Measurements from ENCODE around the gene SLC43A1.

SLC43A1 gene

GRCh38 chr11:57474017-57474802, 41.3 kb downstream of the SLC43A1 start:
- no peaks in the 10 kb centered on the region for H3K9me3 ChIP-seq (ENCODE audit: control insufficient read depth in 2 of 2, low read length in 2 of 2)
- H3K9ac ChIP-seq (ENCODE audit: low read depth in 1 of 2, low read length in 2 of 2), result no peak overlapping the region
- peaks cover 13 to 16% of the 10 kb centered on the region in 2 donors for H3K4me1 ChIP-seq (ENCODE audit: control insufficient read depth in 2 of 2, insufficient read depth in 2 of 2, low read length in 2 of 2)
- no peak overlapping the region for H3K27ac ChIP-seq (ENCODE audit: low read depth in 2 of 2, low read length in 2 of 2)
- no peaks in the 10 kb centered on the region for H3K36me3 ChIP-seq (ENCODE audit: control insufficient read depth in 2 of 2, insufficient read depth in 2 of 2, low read length in 2 of 2)
- H3K4me3 ChIP-seq (ENCODE audit: low read length in 2 of 2), result no peak overlapping the region
- peaks cover 0 to 6% of the 10 kb centered on the region in 2 donors for H3K27me3 ChIP-seq (ENCODE audit: control insufficient read depth in 2 of 2, insufficient read depth in 2 of 2, low read length in 2 of 2)

- Histone ChIP-seq H3K36me3 (ENCODE audit: control insufficient read depth in 2 of 2, insufficient read depth in 2 of 2, low read length in 2 of 2) (no peaks in the 10 kb centered on the region), H3K9ac (ENCODE audit: low read depth in 1 of 2, low read length in 2 of 2) (no peak overlapping the region), H3K4me3 (ENCODE audit: low read length in 2 of 2) (no peak overlapping the region), H3K27me3 (ENCODE audit: control insufficient read depth in 2 of 2, insufficient read depth in 2 of 2, low read length in 2 of 2) (peaks cover 0 to 6% of the 10 kb centered on the region in 2 donors), H3K9me3 (ENCODE audit: control insufficient read depth in 2 of 2, low read length in 2 of 2) (no peaks in the 10 kb centered on the region), H3K4me1 (ENCODE audit: control insufficient read depth in 2 of 2, insufficient read depth in 2 of 2, low read length in 2 of 2) (peaks cover 13 to 16% of the 10 kb centered on the region in 2 donors), H3K27ac (ENCODE audit: low read depth in 2 of 2, low read length in 2 of 2) (no peak overlapping the region)
These were observed 42.1 kb downstream of the SLC43A1 start for GRCh38 chr11:57473285-57473841.

- peaks cover 8% of the 10 kb centered on the region in 2 donors for H3K4me1 ChIP-seq (ENCODE audit: control insufficient read depth in 2 of 2, insufficient read depth in 2 of 2, low read length in 2 of 2)
- H3K9ac ChIP-seq (ENCODE audit: low read depth in 1 of 2, low read length in 2 of 2), result no peak overlapping the region
- no peak overlapping the region for H3K27ac ChIP-seq (ENCODE audit: low read depth in 2 of 2, low read length in 2 of 2)
- peaks cover 0 to 6% of the 10 kb centered on the region in 2 donors for H3K27me3 ChIP-seq (ENCODE audit: control insufficient read depth in 2 of 2, insufficient read depth in 2 of 2, low read length in 2 of 2)
- H3K9me3 ChIP-seq (ENCODE audit: control insufficient read depth in 2 of 2, low read length in 2 of 2), result no peaks in the 10 kb centered on the region
- no peak overlapping the region for H3K4me3 ChIP-seq (ENCODE audit: low read length in 2 of 2)
- H3K36me3 ChIP-seq (ENCODE audit: control insufficient read depth in 2 of 2, insufficient read depth in 2 of 2, low read length in 2 of 2), result no peaks in the 10 kb centered on the region
These were observed 44.0 kb downstream of the SLC43A1 start for GRCh38 chr11:57471496-57471895.

GRCh38 chr11:57469268-57469667, 46.2 kb downstream of the SLC43A1 start:
- Histone ChIP-seq H3K4me3 (ENCODE audit: low read length in 2 of 2) (no peak overlapping the region), H3K36me3 (ENCODE audit: control insufficient read depth in 2 of 2, insufficient read depth in 2 of 2, low read length in 2 of 2) (no peaks in the 10 kb centered on the region), H3K4me1 (ENCODE audit: control insufficient read depth in 2 of 2, insufficient read depth in 2 of 2, low read length in 2 of 2) (no peaks in the 10 kb centered on the region), H3K9me3 (ENCODE audit: control insufficient read depth in 2 of 2, low read length in 2 of 2) (no peaks in the 10 kb centered on the region), H3K9ac (ENCODE audit: low read depth in 1 of 2, low read length in 2 of 2) (no peak overlapping the region), H3K27me3 (ENCODE audit: control insufficient read depth in 2 of 2, insufficient read depth in 2 of 2, low read length in 2 of 2) (peaks cover 0 to 3% of the 10 kb centered on the region in 2 donors), H3K27ac (ENCODE audit: low read depth in 2 of 2, low read length in 2 of 2) (no peak overlapping the region)

- no peaks in the 10 kb centered on the region for H3K36me3 ChIP-seq (ENCODE audit: control insufficient read depth in 2 of 2, insufficient read depth in 2 of 2, low read length in 2 of 2)
- no peaks in the 10 kb centered on the region for H3K4me1 ChIP-seq (ENCODE audit: control insufficient read depth in 2 of 2, insufficient read depth in 2 of 2, low read length in 2 of 2)
- no peak overlapping the region for H3K9ac ChIP-seq (ENCODE audit: low read depth in 1 of 2, low read length in 2 of 2)
- H3K9me3 ChIP-seq (ENCODE audit: control insufficient read depth in 2 of 2, low read length in 2 of 2), result no peaks in the 10 kb centered on the region
- no peak overlapping the region for H3K27ac ChIP-seq (ENCODE audit: low read depth in 2 of 2, low read length in 2 of 2)
- H3K27me3 ChIP-seq (ENCODE audit: control insufficient read depth in 2 of 2, insufficient read depth in 2 of 2, low read length in 2 of 2), result no peaks in the 10 kb centered on the region
- H3K4me3 ChIP-seq (ENCODE audit: low read length in 2 of 2), result no peak overlapping the region
These were observed 47.2 kb downstream of the SLC43A1 start for GRCh38 chr11:57468276-57468675.

- Histone ChIP-seq H3K36me3 (ENCODE audit: control insufficient read depth in 2 of 2, insufficient read depth in 2 of 2, low read length in 2 of 2) (no peaks in the 10 kb centered on the region), H3K4me3 (ENCODE audit: low read length in 2 of 2) (no peak overlapping the region), H3K27ac (ENCODE audit: low read depth in 2 of 2, low read length in 2 of 2) (no peak overlapping the region), H3K9me3 (ENCODE audit: control insufficient read depth in 2 of 2, low read length in 2 of 2) (no peaks in the 10 kb centered on the region), H3K9ac (ENCODE audit: low read depth in 1 of 2, low read length in 2 of 2) (no peak overlapping the region), H3K27me3 (ENCODE audit: control insufficient read depth in 2 of 2, insufficient read depth in 2 of 2, low read length in 2 of 2) (peaks cover 0 to 3% of the 10 kb centered on the region in 2 donors), H3K4me1 (ENCODE audit: control insufficient read depth in 2 of 2, insufficient read depth in 2 of 2, low read length in 2 of 2) (no peaks in the 10 kb centered on the region)
These were observed 47.9 kb downstream of the SLC43A1 start for GRCh38 chr11:57467508-57468157.

GRCh38 chr11:57466680-57467079, 48.8 kb downstream of the SLC43A1 start:
- no peaks in the 10 kb centered on the region for H3K4me1 ChIP-seq (ENCODE audit: control insufficient read depth in 2 of 2, insufficient read depth in 2 of 2, low read length in 2 of 2)
- H3K9ac ChIP-seq (ENCODE audit: low read depth in 1 of 2, low read length in 2 of 2), result no peak overlapping the region
- no peaks in the 10 kb centered on the region for H3K9me3 ChIP-seq (ENCODE audit: control insufficient read depth in 2 of 2, low read length in 2 of 2)
- no peak overlapping the region for H3K4me3 ChIP-seq (ENCODE audit: low read length in 2 of 2)
- H3K27ac ChIP-seq (ENCODE audit: low read depth in 2 of 2, low read length in 2 of 2), result no peak overlapping the region
- peaks cover 0 to 4% of the 10 kb centered on the region in 2 donors for H3K27me3 ChIP-seq (ENCODE audit: control insufficient read depth in 2 of 2, insufficient read depth in 2 of 2, low read length in 2 of 2)
- no peaks in the 10 kb centered on the region for H3K36me3 ChIP-seq (ENCODE audit: control insufficient read depth in 2 of 2, insufficient read depth in 2 of 2, low read length in 2 of 2)

- H3K4me3 ChIP-seq (ENCODE audit: low read length in 2 of 2), result no peak overlapping the region
- no peaks in the 10 kb centered on the region for H3K9me3 ChIP-seq (ENCODE audit: control insufficient read depth in 2 of 2, low read length in 2 of 2)
- peaks cover 7 to 15% of the 10 kb centered on the region in 2 donors for H3K27me3 ChIP-seq (ENCODE audit: control insufficient read depth in 2 of 2, insufficient read depth in 2 of 2, low read length in 2 of 2)
- H3K36me3 ChIP-seq (ENCODE audit: control insufficient read depth in 2 of 2, insufficient read depth in 2 of 2, low read length in 2 of 2), result no peaks in the 10 kb centered on the region
- H3K9ac ChIP-seq (ENCODE audit: low read depth in 1 of 2, low read length in 2 of 2), result no peak overlapping the region
- H3K27ac ChIP-seq (ENCODE audit: low read depth in 2 of 2, low read length in 2 of 2), result no peak overlapping the region
- H3K4me1 ChIP-seq (ENCODE audit: control insufficient read depth in 2 of 2, insufficient read depth in 2 of 2, low read length in 2 of 2), result peaks cover 3 to 4% of the 10 kb centered on the region in 2 donors
These were observed 50.8 kb downstream of the SLC43A1 start for GRCh38 chr11:57464539-57465181.

GRCh38 chr11:57463671-57464538, 51.6 kb downstream of the SLC43A1 start:
- H3K27me3 ChIP-seq (ENCODE audit: control insufficient read depth in 2 of 2, insufficient read depth in 2 of 2, low read length in 2 of 2), result peaks cover 15 to 23% of the 10 kb centered on the region in 2 donors
- H3K9ac ChIP-seq (ENCODE audit: low read depth in 1 of 2, low read length in 2 of 2), result no peak overlapping the region

More at GRCh38 chr11:57463671-57464538, 51.6 kb downstream of the SLC43A1 start:
- H3K27ac ChIP-seq (ENCODE audit: low read depth in 2 of 2, low read length in 2 of 2), result no peak overlapping the region
- H3K9me3 ChIP-seq (ENCODE audit: control insufficient read depth in 2 of 2, low read length in 2 of 2), result no peaks in the 10 kb centered on the region
- peaks cover 11% of the 10 kb centered on the region in 2 donors for H3K4me1 ChIP-seq (ENCODE audit: control insufficient read depth in 2 of 2, insufficient read depth in 2 of 2, low read length in 2 of 2)
- no peaks in the 10 kb centered on the region for H3K36me3 ChIP-seq (ENCODE audit: control insufficient read depth in 2 of 2, insufficient read depth in 2 of 2, low read length in 2 of 2)
- H3K4me3 ChIP-seq (ENCODE audit: low read length in 2 of 2), result no peak overlapping the region

Data from mucosa of rectum (tissue), 2 donors.